Activated CD4-positive, CD25-positive, alpha-beta regulatory T cell treated with anti-CD3 and anti-CD28 coated beads, Interleukin-2, amount 50 U/mL, for 24 hours (primary cell): ENCODE measurements around the gene OSBPL6.
A peak's percentile ranks its signal among the peaks of the same experiment; 100 is the strongest.

Experiments
- ATAC-seq, 2 donors: fragments of 150-1000 bp; cut with Tn5 transposase; one replicate each; pipeline ENCODE4 v1.10.0; 2021; ENCODE audit warnings: mild to moderate bottlenecking in 1 of 2, moderate library complexity in 1 of 2

OSBPL6 gene

GRCh38 chr2:178277741-178278197 lies 83.5 kb downstream of the OSBPL6 start:
- ATAC-seq, result no peak

- ATAC-seq, result no peak
Observed at GRCh38 chr2:178279142-178279541, 84.8 kb downstream of the OSBPL6 start.

- ATAC-seq, result no peak
Observed at GRCh38 chr2:178279636-178280035, 85.3 kb downstream of the OSBPL6 start.

GRCh38 chr2:178280244-178280852 lies 86.0 kb downstream of the OSBPL6 start:
- no peak for ATAC-seq

- no peak for ATAC-seq
Observed at GRCh38 chr2:178282075-178282815, 87.9 kb downstream of the OSBPL6 start.

GRCh38 chr2:178283341-178283918 lies 89.1 kb downstream of the OSBPL6 start:
- no peak for ATAC-seq

GRCh38 chr2:178284613-178285286 lies 90.4 kb downstream of the OSBPL6 start:
- no peak for ATAC-seq

GRCh38 chr2:178285287-178285615 lies 90.9 kb downstream of the OSBPL6 start:
- ATAC-seq, result no peak

- ATAC-seq, result no peak
Observed at GRCh38 chr2:178286636-178287035, 92.3 kb downstream of the OSBPL6 start.

GRCh38 chr2:178287652-178288344 lies 93.5 kb downstream of the OSBPL6 start:
- no peak for ATAC-seq

GRCh38 chr2:178291703-178292102 lies 97.4 kb downstream of the OSBPL6 start:
- no peak for ATAC-seq

GRCh38 chr2:178292586-178292985 lies 98.3 kb downstream of the OSBPL6 start:
- ATAC-seq, result no peak

GRCh38 chr2:178295115-178295514 lies 100.8 kb downstream of the OSBPL6 start:
- ATAC-seq, result no peak

- ATAC-seq, result no peak
Observed at GRCh38 chr2:178295906-178296305, 101.6 kb downstream of the OSBPL6 start.

- ATAC-seq, result no peak
Observed at GRCh38 chr2:178296394-178297090, 102.2 kb downstream of the OSBPL6 start.

- ATAC-seq, result no peak
Observed at GRCh38 chr2:178297091-178297411, 102.7 kb downstream of the OSBPL6 start.

GRCh38 chr2:178298785-178299212 lies 104.5 kb downstream of the OSBPL6 start:
- ATAC-seq, result no peak

- no peak for ATAC-seq
Observed at GRCh38 chr2:178301649-178302238, 107.4 kb downstream of the OSBPL6 start.

GRCh38 chr2:178304333-178304732 lies 110.0 kb downstream of the OSBPL6 start:
- no peak for ATAC-seq

- ATAC-seq, result peak in 1 of 2 donors; percentile 55
Observed at GRCh38 chr2:178306352-178307073, 112.2 kb downstream of the OSBPL6 start.

- no peak for ATAC-seq
Observed at GRCh38 chr2:178307650-178308049, 113.3 kb downstream of the OSBPL6 start.
